GM12801 (cell line): ENCODE measurements around the gene ARSH.

Source experiments
- CTCF ChIP-seq: IDR thresholded peaks from one replicate; pipeline ENCODE4 v1.5.1; 2011; ENCODE audit warnings: control low read depth; ENCODE audit not compliant: insufficient read length; ENCODE audit errors: extremely low read depth

ARSH gene

GRCh38 chrX:3052860-3053259 lies 46.5 kb downstream of the ARSH start:
- TF ChIP-seq CTCF: no peak

GRCh38 chrX:3066555-3066954 lies 60.2 kb downstream of the ARSH start:
- TF ChIP-seq CTCF: no peak

- no peak for TF ChIP-seq CTCF
These were observed 69.6 kb downstream of the ARSH start for GRCh38 chrX:3075959-3076358.

GRCh38 chrX:3076416-3076991 lies 70.2 kb downstream of the ARSH start:
- no peak for TF ChIP-seq CTCF
